NCI-H2196 (cell line): ENCODE measurements around the gene RIN2.

Source experiments
- DNase-seq: peaks from one replicate; lab custom pipeline; 2025; ENCODE audit not compliant: unreplicated experiment; lab: John Stamatoyannopoulos, UW

RIN2 gene, protein sequence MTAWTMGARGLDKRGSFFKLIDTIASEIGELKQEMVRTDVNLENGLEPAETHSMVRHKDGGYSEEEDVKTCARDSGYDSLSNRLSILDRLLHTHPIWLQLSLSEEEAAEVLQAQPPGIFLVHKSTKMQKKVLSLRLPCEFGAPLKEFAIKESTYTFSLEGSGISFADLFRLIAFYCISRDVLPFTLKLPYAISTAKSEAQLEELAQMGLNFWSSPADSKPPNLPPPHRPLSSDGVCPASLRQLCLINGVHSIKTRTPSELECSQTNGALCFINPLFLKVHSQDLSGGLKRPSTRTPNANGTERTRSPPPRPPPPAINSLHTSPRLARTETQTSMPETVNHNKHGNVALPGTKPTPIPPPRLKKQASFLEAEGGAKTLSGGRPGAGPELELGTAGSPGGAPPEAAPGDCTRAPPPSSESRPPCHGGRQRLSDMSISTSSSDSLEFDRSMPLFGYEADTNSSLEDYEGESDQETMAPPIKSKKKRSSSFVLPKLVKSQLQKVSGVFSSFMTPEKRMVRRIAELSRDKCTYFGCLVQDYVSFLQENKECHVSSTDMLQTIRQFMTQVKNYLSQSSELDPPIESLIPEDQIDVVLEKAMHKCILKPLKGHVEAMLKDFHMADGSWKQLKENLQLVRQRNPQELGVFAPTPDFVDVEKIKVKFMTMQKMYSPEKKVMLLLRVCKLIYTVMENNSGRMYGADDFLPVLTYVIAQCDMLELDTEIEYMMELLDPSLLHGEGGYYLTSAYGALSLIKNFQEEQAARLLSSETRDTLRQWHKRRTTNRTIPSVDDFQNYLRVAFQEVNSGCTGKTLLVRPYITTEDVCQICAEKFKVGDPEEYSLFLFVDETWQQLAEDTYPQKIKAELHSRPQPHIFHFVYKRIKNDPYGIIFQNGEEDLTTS

GRCh38 chr20:19758133-19758500 lies at the start of gene RIN2:
TSS of gene RIN2 (plus strand) at chr20:19758258. CDS start at chr20:19889602, 131,344 bp downstream.
- DNase-seq: no peak

DNA sequence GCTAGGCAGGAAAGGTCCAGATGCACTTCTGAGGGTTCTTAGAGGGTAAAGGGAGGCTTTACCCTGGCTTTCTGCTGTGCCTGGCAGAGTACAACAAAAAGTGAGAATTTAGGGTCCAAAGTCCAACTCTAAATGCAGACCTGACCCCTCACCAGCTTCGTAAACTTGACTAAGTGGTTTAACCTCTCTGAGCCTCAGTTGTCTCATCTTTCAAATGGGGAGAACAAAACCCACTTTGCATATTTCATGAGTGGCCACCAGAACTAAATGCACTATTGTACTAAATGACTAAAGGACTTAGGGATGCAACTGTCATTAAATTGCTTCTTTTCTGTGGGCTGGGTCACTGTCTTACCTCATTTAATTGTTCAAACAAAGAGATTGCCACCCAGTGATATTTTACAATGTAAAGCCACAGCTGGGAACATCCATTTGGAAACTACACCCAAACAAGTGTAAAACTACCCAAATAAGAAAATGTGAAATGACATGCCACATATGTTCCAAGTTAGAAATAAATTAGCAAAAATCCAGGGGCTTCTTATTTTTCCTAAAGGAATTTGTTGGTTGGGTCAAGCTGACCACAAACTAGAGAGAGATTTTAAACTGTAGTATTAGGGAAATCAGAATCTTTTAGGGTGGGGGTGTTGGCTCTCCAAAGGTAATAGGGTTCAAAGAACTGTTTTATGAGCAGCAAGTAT lies 48.3 kb upstream of the RIN2 start:
- DNase-seq: no peak

DNA sequence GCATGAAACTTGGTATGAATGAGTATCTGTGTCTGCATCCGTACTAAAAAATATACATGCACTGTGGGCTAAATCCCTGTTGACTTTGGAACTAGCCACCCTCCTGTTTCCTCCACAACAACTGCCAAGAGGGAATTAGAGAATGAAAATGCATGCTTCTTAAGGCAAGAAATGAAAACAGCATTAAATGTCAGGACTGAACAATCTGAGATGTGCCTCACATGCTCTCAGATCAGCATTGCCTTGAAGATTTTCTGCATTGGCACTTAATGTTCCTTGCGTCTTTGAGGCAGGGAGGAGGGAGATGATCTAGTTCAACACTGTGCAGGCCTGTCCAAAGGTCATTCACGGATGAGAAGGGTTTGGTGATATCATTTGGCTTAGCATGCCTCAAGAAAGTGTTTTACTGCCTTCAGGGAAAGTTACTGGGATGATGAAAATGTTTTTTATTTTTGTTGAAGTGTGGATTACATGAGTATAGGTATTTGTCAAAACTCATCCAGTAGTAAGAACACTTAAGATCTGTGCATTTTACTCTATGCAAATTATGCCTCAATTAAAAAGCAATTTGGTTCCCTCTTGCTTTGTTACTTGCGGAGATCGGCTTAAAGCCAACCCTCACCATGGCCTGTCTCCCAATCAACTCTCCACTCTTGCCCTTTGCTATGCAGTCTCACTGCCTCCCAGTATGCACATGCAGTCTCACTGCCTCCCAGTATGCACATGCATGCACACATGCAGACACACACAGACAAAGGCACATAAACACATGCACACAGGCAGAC lies 47.5 kb upstream of the RIN2 start:
- DNase-seq: no peak

DNA sequence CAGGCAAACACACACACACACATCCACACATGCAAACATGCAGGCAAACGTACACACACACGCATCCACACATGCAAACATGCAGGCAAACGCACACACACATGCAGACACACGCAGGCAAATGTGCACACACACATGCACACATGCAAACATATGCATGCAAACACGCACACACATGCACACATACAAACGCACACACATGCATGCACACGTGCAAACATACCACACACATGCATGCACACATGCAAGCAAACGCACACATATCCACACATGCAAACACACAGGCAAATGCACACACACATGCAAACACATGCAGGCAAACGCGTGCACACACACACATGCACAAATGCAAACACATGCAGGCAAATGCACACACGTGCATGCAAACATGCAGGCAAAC lies 46.9 kb upstream of the RIN2 start:
- no peak for DNase-seq

DNA sequence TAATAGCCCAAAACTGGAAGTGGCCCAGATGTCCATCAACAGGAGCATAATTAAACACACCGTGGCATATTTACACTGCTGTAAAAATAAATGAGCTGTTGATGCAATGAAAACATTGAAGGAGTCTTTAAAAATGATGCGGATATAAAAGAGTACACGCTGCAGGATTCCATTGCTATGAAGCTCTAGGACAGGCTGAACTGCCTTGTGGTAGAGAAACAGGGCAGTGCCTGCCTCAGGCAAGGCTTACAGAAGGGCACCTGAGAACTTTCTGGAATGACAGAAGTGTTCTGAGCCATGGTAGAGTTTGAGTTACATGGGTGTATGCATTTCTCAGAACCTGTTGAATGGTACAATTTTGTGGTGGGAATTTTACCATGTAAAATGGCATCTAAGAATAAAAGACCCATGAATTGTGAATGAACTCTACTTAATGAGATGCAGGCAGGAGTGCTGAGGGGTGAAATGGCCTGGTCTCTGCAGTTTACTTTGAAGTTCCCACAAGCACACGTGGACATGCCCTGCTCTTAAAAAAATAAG lies 45.3 kb upstream of the RIN2 start:
- DNase-seq: no peak

GRCh38 chr20:19713822-19714578 lies 44.1 kb upstream of the RIN2 start:
- no peak for DNase-seq

- DNase-seq: no peak
Observed at GRCh38 chr20:19714579-19714840, 43.5 kb upstream of the RIN2 start.

DNA sequence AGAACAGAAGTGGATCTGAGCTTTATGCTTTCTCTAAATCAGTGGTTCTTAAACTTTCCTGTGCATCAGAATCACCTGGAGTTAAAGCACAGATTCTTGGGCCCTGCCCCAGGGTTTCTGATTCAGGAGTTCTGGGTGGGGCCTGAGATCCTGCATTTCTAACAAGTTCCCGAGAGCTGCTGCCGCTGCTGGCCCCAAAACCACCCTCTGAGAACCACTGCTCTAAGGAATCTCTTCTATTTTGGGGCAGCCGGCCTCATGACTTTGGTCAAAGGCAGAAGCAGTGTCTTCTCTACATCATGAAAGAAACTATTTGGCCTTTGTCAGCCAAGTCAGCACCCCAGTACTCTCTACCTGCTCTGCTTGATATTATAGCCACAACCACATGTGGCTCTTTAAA lies 42.1 kb upstream of the RIN2 start:
- no peak for DNase-seq

DNA sequence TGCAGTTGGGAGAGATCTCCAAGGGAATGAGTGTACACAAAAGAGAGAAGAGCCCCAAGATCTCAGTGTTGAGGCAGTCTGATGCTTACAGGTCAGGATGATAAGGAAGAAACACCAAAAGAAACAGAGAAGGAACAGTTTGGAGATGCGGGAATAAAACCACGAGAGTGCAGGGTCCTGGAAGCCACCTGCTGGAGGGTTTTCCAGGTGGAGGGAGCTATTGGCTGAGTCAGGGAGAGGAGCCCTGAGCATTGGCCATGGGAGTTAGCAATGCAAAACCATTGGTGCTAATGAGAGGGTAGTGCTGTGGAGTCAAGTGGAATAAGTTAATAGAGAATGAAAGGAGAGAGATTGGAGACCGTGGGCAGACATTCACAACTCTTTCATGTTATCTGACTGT lies 39.2 kb upstream of the RIN2 start:
- no peak for DNase-seq

GRCh38 chr20:19720991-19721390 lies 37.1 kb upstream of the RIN2 start:
- no peak for DNase-seq

DNA sequence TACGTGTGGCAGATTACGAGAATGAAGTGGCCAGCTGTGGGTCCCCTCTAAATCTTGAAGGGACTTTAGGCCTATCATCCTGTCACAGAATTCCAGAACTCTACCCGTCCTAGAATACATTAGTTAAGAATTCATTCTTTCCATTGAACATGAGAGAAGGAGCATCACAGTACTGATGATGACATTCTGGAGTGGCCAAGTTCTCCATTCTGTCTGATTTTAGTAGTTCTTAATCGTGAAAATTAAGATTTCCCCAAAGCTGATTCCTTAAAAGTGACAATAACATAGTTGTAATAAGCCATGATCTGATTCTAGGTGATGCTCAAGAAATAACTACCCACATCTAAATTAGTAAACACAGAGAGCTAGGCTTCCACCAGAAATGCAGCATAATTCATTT lies 35.0 kb upstream of the RIN2 start:
- DNase-seq: no peak

DNA sequence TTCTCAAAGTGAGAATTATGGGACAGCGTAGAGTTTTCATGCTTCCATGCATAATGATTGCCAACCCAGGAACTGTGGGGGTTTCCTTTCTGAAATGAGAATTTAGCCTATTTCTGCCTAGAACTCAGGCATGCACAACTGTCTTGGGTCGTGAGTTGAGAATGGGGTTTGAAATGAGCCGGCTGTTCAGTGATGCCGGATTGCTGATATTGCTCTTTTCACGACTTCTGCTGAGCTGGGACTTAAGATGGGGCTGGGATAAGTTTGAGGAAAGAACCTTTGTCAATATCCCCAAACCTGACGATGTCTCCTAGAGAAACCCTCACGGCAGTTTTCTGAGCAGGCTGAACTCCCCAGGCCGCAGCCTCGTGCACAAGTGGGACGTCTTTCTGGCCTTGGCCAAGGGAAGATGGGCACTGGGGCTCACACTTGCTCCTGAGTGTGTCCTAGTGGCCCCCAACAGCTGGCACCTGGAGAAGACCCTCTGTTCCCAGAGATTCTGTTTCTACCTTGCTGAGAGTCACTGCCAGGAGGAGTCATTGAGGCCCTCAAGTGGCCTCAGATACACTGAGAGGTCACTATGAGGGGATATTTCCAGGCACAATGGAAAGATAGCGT lies 34.1 kb upstream of the RIN2 start:
- DNase-seq: no peak

DNA sequence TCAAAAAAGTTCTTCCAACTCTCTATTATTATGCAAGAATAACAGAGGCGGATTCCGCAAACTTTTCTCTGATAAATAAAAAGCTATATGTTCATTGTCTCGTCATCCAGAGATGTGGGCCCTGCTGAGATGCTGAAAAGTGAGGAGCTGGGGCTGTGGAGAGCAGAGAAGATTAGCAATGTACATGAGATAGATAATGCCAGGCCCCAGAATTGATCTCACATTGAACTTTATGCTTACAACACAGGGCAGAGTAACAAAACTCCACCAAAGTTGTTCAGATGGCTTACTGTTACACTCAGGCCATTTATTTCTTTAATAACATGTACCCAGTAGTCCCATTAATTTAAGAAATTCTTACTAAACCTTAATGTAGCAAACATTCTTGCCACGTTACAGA lies 32.7 kb upstream of the RIN2 start:
- no peak for DNase-seq

DNA sequence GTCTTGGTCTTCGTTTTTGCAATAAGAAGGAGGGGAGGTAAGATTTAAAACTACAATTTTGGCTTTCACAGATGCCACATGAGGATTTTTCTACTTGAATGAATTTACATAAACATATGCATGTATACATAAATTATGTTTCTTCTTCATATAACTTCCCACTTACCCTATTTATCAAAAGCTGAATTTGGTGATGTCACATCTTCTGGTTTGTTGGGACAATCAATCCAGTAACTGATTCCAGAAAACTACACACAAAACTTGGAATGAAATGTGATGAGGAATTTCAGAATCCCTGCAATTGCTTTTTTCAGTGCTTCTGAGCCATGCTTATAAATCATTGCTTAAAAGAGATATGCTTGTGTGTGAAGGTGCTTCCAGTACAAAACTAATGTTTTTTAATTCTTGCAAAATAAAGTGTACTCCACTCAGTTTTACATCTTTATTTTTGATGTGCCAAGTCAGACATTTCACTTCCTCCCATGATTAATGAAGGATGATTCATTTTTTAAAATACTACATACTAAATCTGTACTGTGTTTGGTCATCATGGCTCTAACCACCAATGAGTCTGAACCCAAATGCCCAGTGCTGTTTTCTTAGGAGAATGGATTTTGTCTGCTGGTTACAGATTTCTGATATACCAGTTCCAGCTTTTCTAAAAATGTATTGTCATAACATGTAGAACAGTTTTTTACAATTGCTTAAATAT lies 32.1 kb upstream of the RIN2 start:
- no peak for DNase-seq

DNA sequence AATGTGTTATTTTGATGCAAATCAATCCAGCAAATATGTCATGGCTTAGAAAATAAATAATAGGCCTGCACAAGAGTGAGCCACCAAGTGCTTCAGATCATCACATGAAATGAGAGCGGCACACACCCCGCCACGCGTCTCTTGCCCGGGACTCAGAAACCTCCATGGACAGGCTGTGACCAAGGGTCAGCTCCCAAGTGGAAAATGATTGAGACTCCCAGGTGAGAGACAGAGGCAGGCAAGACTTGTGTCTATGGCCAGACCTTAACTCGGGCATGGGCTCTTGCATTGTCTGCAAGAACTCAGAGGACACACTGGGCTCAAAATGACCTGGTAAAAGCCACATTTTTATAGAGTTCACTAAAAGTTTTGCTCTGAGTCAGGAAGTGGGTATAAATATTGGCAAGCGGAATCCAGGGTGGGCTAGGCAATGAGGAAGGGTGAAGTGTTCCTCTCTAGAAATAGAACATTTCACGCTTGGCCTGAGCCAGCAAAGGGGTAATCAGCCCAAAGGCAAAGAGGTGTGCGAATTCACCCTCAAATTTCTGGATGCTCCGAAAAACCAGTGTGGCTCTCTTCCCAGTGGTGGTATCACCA lies 30.7 kb upstream of the RIN2 start:
- DNase-seq: no peak

GRCh38 chr20:19729672-19730071 lies 28.4 kb upstream of the RIN2 start:
- DNase-seq: no peak

DNA sequence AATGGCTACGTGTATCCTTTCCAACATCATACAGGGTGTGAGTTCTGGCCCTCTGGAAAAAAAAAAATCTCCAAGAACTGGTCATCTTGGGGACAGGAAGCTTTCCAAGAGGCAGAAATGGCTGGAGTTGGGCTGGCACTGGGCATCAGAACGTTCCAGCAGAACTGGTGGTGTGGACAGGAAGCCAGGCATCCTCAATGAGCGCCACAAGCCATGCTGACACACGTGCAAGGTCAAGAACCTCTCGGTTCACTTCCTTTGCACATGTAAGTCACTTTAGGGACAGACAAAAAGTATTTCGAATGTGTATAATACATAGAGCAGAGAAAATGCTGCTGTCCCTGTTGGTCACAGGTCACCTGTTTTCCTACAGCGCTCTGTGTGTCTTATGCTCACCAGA lies 27.4 kb upstream of the RIN2 start:
- no peak for DNase-seq

DNA sequence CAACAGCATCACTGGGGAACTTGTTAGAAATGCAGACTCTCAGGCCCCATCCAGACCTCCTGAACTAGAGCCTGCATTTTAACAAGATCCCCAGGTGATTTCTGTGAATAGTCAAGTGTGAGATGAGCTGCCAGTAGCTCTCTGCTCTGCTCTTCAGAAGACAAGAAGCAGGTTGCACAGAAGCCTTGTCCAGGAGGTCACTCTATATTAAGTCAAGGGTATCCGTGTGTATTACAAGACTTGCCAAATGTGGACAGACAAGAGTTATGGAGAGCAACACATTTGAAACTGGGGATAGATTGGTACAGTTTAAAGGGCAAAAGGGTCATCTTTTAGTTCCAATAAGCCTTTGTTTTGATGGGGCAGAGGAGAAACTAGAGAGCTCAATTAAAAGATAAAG lies 23.2 kb upstream of the RIN2 start:
- DNase-seq: no peak

DNA sequence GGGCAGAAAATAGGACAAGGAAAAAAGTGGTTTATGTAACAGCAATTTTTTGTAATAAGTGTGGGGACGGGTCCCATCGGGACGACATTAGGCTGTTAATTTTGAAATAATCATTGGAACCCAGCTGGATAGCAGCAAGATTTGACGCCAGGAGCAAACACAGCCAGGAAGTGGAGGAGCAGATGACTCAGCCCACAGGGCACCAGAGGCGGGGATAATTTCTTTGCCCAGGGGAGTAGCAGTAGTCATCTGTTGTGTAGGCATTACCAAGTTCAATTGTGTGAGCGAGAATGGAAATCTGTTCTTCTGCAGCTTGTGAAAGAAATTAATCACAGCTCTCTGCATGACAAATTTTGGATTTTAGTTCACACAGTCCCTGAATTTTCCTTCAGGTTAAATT lies 22.6 kb upstream of the RIN2 start:
- no peak for DNase-seq
